WTC11 (cell line): Measurements from ENCODE around the gene CAB39L. TPM values are rescaled to one million over a fixed set of nuclear protein-coding genes. Genes with fewer than 3 reads are reported as not detected.

ENCODE experiments used
- ATAC-seq: fragments of 200-7000 bp; cut with Tn5 transposase; 2 replicates; pipeline ENCODE4 v1.10.0; 2021; ENCODE audit warnings: mild to moderate bottlenecking, moderate library complexity
- CTCF ChIA-PET: fragments of 300-600 bp; sonication (Branson Sonifier 250); formaldehyde crosslinking; loops from one replicate; lab custom pipeline; 2021; ENCODE audit warnings: antibody characterized with exemption; lab: Charles Lee
- POLR2A ChIA-PET: fragments of 350-600 bp; sonication (Branson Sonifier 250); formaldehyde crosslinking; loops from one replicate; lab custom pipeline; 2021; ENCODE audit warnings: antibody characterized with exemption; lab: Charles Lee
- DNase-seq: peaks from one replicate; pipeline ENCODE4 v3.0.0; 2021; ENCODE audit warnings: low spot score
- H3K27ac Mint-ChIP-seq: 2 replicates; pipeline ENCODE4 v1.8.0; 2021; ENCODE audit warnings: mixed read lengths
- H3K27me3 Mint-ChIP-seq: 2 replicates; pipeline ENCODE4 v1.8.0; 2021; ENCODE audit warnings: low read depth, mild to moderate bottlenecking, moderate library complexity, mixed read lengths
- H3K36me3 Mint-ChIP-seq: 2 replicates; pipeline ENCODE4 v1.8.0; 2021; ENCODE audit warnings: mixed read lengths
- H3K4me1 Mint-ChIP-seq: 2 replicates; pipeline ENCODE4 v1.8.0; 2022; ENCODE audit warnings: mixed read lengths
- H3K4me3 Mint-ChIP-seq: 2 replicates; pipeline ENCODE4 v1.8.0; 2021; ENCODE audit warnings: mild to moderate bottlenecking, moderate library complexity, mixed read lengths
- H3K9me3 Mint-ChIP-seq: 2 replicates; pipeline ENCODE4 v1.8.0; 2021; ENCODE audit warnings: mixed read lengths
- CBFB ChIP-seq: sonication (generic); formaldehyde crosslinking; IDR thresholded peaks from 2 replicates; pipeline ENCODE4 v1.8.1; 2022; ENCODE audit warnings: mild to moderate bottlenecking, low read depth, missing genetic modification reagents
- EMX1 ChIP-seq: fragments of 250-450 bp; sonication (Bioruptor Pico); IDR thresholded peaks from 2 replicates; pipeline ENCODE4 v1.8.0; 2021; ENCODE audit warnings: mild to moderate bottlenecking
- FOXK1 ChIP-seq: sonication (generic); formaldehyde crosslinking; IDR thresholded peaks from 2 replicates; pipeline ENCODE4 v1.8.0; 2022; ENCODE audit warnings: mild to moderate bottlenecking, moderate library complexity, missing genetic modification reagents
- FOXP1 ChIP-seq: sonication (generic); formaldehyde crosslinking; IDR thresholded peaks from 2 replicates; pipeline ENCODE4 v1.8.0; 2022; ENCODE audit warnings: missing genetic modification reagents, mild to moderate bottlenecking, moderate library complexity, borderline replicate concordance
- GRHL2 ChIP-seq: fragments of 250-450 bp; sonication (Bioruptor Pico); IDR thresholded peaks from 2 replicates; pipeline ENCODE4 v1.8.0; 2022; ENCODE audit warnings: mild to moderate bottlenecking, moderate library complexity; ENCODE audit not compliant: insufficient replicate concordance, severe bottlenecking
- JUN ChIP-seq: sonication (generic); formaldehyde crosslinking; IDR thresholded peaks from 2 replicates; pipeline ENCODE4 v1.8.0; 2023; ENCODE audit warnings: mild to moderate bottlenecking, missing genetic modification reagents
- KAT7 ChIP-seq: sonication (generic); formaldehyde crosslinking; IDR thresholded peaks from 2 replicates; pipeline ENCODE4 v1.8.1; 2023; ENCODE audit warnings: missing genetic modification reagents, mild to moderate bottlenecking, borderline replicate concordance
- MXD4 ChIP-seq: fragments of 250-450 bp; sonication (Bioruptor Pico); IDR thresholded peaks from 2 replicates; pipeline ENCODE4 v1.8.0; 2021; ENCODE audit warnings: mild to moderate bottlenecking, moderate library complexity, borderline replicate concordance
- MYBL2 ChIP-seq: sonication (generic); formaldehyde crosslinking; IDR thresholded peaks from 2 replicates; pipeline ENCODE4 v1.8.1; 2023; ENCODE audit warnings: mild to moderate bottlenecking, moderate library complexity, missing genetic modification reagents
- NFATC4 ChIP-seq: fragments of 250-450 bp; sonication (Bioruptor Pico); IDR thresholded peaks from 2 replicates; pipeline ENCODE4 v1.9.0; 2021; ENCODE audit warnings: mild to moderate bottlenecking
- OVOL2 ChIP-seq: fragments of 250-450 bp; sonication (Bioruptor Pico); IDR thresholded peaks from 2 replicates; pipeline ENCODE4 v1.9.0; 2021; ENCODE audit warnings: mild to moderate bottlenecking, borderline replicate concordance
- RELA ChIP-seq: sonication (generic); formaldehyde crosslinking; IDR thresholded peaks from 2 replicates; pipeline ENCODE4 v1.8.1; 2022; ENCODE audit warnings: missing genetic modification reagents, mild to moderate bottlenecking, borderline replicate concordance
- SOX15 ChIP-seq: fragments of 250-450 bp; sonication (Bioruptor Pico); IDR thresholded peaks from 2 replicates; pipeline ENCODE4 v1.9.0; 2021; ENCODE audit warnings: mild to moderate bottlenecking
- TEAD1 ChIP-seq: sonication (generic); formaldehyde crosslinking; IDR thresholded peaks from 2 replicates; pipeline ENCODE4 v1.8.0; 2022; ENCODE audit warnings: mild to moderate bottlenecking, missing genetic modification reagents
- ZNF121 ChIP-seq: sonication (generic); formaldehyde crosslinking; IDR thresholded peaks from 2 replicates; pipeline ENCODE4 v1.8.0; 2023; ENCODE audit warnings: missing genetic modification reagents
- ZNF219 ChIP-seq: sonication (generic); formaldehyde crosslinking; IDR thresholded peaks from 2 replicates; pipeline ENCODE4 v1.8.0; 2023; ENCODE audit warnings: missing genetic modification reagents, mild to moderate bottlenecking, borderline replicate concordance
- ZNF263 ChIP-seq: sonication (generic); formaldehyde crosslinking; IDR thresholded peaks from 2 replicates; pipeline ENCODE4 v1.8.1; 2022; ENCODE audit warnings: low read depth, mild to moderate bottlenecking, moderate library complexity, missing genetic modification reagents
- ZNF423 ChIP-seq: fragments of 250-450 bp; sonication (Bioruptor Pico); IDR thresholded peaks from 2 replicates; pipeline ENCODE4 v2.1.2; 2022; ENCODE audit warnings: mild to moderate bottlenecking, moderate library complexity
- ZNF671 ChIP-seq: fragments of 250-450 bp; sonication (Bioruptor Pico); IDR thresholded peaks from 2 replicates; pipeline ENCODE4 v1.8.0; 2021; ENCODE audit warnings: mild to moderate bottlenecking
- total RNA-seq: library from RNA; stranded (reverse); gene quantifications from 3 replicates; pipeline ENCODE4 v1.2.3, GENCODE V29; 2021
- TF ChIP-seq, protein P1 (sequence below): sonication (generic); formaldehyde crosslinking; IDR thresholded peaks from 2 replicates; pipeline ENCODE4 v1.8.1; 2022; ENCODE audit warnings: mild to moderate bottlenecking, missing genetic modification reagents, moderate library complexity, borderline replicate concordance
- TF ChIP-seq, protein P2 (sequence below): sonication (generic); formaldehyde crosslinking; conservative IDR thresholded peaks from 2 replicates; pipeline ENCODE4 v1.8.1; 2023; ENCODE audit warnings: mild to moderate bottlenecking, low read depth, missing genetic modification reagents, moderate library complexity
- TF ChIP-seq, protein P3 (sequence below): sonication (generic); formaldehyde crosslinking; IDR thresholded peaks from 2 replicates; pipeline ENCODE4 v1.8.0; 2022; ENCODE audit warnings: mild to moderate bottlenecking, missing genetic modification reagents
- TF ChIP-seq, protein P4 (sequence below): sonication (generic); formaldehyde crosslinking; IDR thresholded peaks from 2 replicates; pipeline ENCODE4 v1.8.1; 2022; ENCODE audit warnings: missing genetic modification reagents, borderline replicate concordance
- TF ChIP-seq, protein P5 (sequence below): sonication (generic); formaldehyde crosslinking; IDR thresholded peaks from 2 replicates; pipeline ENCODE4 v1.8.1; 2022; ENCODE audit warnings: low read depth, mild to moderate bottlenecking, moderate library complexity, missing genetic modification reagents, borderline replicate concordance
- TF ChIP-seq, protein P6 (sequence below): fragments of 250-450 bp; sonication (Bioruptor Pico); IDR thresholded peaks from 2 replicates; pipeline ENCODE4 v1.9.0; 2021; ENCODE audit warnings: mild to moderate bottlenecking

Gene CAB39L
- total RNA-seq, 1 experiment from 2014 or later: 3.3 TPM

DNA sequence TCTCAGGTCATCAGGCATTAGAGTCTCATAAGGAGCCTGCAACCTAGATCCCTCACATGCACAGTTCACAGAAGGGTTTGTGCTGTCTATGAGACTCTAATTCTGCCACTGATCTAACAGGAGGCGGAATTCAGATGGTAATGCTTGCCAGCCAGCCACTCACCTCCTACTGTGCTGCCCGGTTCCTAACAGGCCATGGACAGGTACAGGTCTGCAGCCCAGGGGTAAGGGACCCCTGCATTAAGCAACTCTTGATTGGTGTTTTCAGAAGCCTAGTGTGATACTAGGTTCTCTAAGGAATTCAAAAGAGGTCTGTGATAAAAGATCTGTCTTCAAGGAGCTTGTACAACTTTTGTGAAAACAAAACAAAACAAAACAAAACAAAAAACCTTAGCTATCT is 31.1 kb downstream of the CAB39L start:
- Mint-ChIP-seq H3K27ac (no peak overlapping the region), H3K9me3 (no peaks in the 10 kb centered on the region), H3K27me3 (peaks cover 87% of the 10 kb centered on the region), H3K4me3 (no peak overlapping the region), H3K36me3 (no peaks in the 10 kb centered on the region), H3K4me1 (peaks cover 19% of the 10 kb centered on the region)
- peak; percentile 93 for ATAC-seq
- CTCF ChIA-PET: no interaction called here
- TF ChIP-seq, protein P1, sequence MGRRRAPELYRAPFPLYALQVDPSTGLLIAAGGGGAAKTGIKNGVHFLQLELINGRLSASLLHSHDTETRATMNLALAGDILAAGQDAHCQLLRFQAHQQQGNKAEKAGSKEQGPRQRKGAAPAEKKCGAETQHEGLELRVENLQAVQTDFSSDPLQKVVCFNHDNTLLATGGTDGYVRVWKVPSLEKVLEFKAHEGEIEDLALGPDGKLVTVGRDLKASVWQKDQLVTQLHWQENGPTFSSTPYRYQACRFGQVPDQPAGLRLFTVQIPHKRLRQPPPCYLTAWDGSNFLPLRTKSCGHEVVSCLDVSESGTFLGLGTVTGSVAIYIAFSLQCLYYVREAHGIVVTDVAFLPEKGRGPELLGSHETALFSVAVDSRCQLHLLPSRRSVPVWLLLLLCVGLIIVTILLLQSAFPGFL (CRISPR knock-in tag): no peak
- peak; percentile 29; the same call in 1 of the 2 replicates for TF ChIP-seq TEAD1 (CRISPR knock-in tag)
- 0 out of 2 replicates have a peak, but pooled peaks have one; percentile 51 for TF ChIP-seq ZNF121 (CRISPR knock-in tag)
- DNase-seq: peak; percentile 38
- POLR2A ChIA-PET: no interaction called here

DNA sequence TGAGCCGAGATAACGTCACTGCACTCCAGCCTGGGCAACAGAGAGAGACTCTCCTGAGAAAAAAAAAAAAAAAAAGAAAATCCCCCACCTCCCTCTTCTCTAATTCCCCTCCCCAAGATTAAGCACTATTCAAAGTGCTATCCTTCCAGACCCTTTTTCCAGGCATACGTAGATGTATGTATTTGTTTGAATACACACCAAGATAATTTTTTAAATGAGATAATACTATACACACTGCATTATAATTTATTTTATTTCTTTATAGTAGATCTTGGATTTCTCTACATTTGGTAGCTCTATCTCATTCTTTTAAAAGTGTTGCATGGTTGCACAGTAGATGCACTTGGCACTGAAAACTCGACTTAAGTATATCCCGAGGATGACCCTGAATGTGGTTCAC is 32.5 kb downstream of the CAB39L start:
- no peak for TF ChIP-seq ZNF263 (CRISPR knock-in tag)
- TF ChIP-seq KAT7 (CRISPR knock-in tag): no peak
- no peak for TF ChIP-seq ZNF219 (CRISPR knock-in tag)
- TF ChIP-seq FOXK1 (CRISPR knock-in tag): no peak
- no peak for TF ChIP-seq ZNF671 (CRISPR knock-in tag)
- TF ChIP-seq, all 79 proteins: peak for 0
- ATAC-seq (no peak), DNase-seq (no peak)
- Mint-ChIP-seq H3K4me1 (peaks cover 19% of the 10 kb centered on the region), H3K27ac (no peak overlapping the region), H3K9me3 (no peaks in the 10 kb centered on the region), H3K27me3 (peaks cover 76% of the 10 kb centered on the region), H3K36me3 (no peaks in the 10 kb centered on the region), H3K4me3 (no peak overlapping the region)
- CTCF ChIA-PET: no interaction called here
- POLR2A ChIA-PET: no interaction called here

DNA sequence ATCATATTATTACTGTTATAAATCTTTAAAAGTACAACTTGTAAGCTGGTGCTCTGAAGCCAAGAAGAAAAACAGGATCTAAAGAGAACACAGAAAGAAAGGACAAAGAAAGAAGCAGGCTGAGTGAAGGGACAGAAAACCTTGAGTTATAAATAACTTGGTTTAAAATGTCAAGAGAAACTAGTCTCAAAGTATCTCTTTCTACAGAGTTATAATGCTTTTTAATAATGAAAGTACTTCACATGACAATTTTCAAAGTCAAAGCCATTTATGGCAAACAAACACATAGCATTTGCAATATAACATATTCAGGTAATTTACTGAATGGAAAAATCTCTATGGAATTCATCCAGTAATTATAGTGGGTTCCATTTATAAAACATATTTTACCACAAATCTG is 33.4 kb downstream of the CAB39L start:
- Mint-ChIP-seq H3K27ac (no peak overlapping the region), H3K9me3 (no peaks in the 10 kb centered on the region), H3K4me1 (peaks cover 19% of the 10 kb centered on the region), H3K27me3 (peaks cover 67% of the 10 kb centered on the region), H3K4me3 (no peak overlapping the region), H3K36me3 (no peaks in the 10 kb centered on the region)
- DNase-seq: no peak
- TF ChIP-seq GRHL2 (no peak), MYBL2 (CRISPR knock-in tag) (no peak), RELA (CRISPR knock-in tag) (no peak), FOXK1 (CRISPR knock-in tag) (no peak), ZNF423 (no peak), MXD4 (CRISPR knock-in tag) (no peak), FOXP1 (CRISPR knock-in tag) (no peak), SOX15 (CRISPR knock-in tag) (no peak), JUN (CRISPR knock-in tag) (no peak), NFATC4 (CRISPR knock-in tag) (no peak), OVOL2 (CRISPR knock-in tag) (no peak), KAT7 (CRISPR knock-in tag) (no peak), EMX1 (CRISPR knock-in tag) (no peak), CBFB (no peak), ZNF263 (CRISPR knock-in tag) (no peak)
- TF ChIP-seq, protein P2, sequence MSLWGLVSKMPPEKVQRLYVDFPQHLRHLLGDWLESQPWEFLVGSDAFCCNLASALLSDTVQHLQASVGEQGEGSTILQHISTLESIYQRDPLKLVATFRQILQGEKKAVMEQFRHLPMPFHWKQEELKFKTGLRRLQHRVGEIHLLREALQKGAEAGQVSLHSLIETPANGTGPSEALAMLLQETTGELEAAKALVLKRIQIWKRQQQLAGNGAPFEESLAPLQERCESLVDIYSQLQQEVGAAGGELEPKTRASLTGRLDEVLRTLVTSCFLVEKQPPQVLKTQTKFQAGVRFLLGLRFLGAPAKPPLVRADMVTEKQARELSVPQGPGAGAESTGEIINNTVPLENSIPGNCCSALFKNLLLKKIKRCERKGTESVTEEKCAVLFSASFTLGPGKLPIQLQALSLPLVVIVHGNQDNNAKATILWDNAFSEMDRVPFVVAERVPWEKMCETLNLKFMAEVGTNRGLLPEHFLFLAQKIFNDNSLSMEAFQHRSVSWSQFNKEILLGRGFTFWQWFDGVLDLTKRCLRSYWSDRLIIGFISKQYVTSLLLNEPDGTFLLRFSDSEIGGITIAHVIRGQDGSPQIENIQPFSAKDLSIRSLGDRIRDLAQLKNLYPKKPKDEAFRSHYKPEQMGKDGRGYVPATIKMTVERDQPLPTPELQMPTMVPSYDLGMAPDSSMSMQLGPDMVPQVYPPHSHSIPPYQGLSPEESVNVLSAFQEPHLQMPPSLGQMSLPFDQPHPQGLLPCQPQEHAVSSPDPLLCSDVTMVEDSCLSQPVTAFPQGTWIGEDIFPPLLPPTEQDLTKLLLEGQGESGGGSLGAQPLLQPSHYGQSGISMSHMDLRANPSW (CRISPR knock-in tag): no peak
- TF ChIP-seq, protein P3, sequence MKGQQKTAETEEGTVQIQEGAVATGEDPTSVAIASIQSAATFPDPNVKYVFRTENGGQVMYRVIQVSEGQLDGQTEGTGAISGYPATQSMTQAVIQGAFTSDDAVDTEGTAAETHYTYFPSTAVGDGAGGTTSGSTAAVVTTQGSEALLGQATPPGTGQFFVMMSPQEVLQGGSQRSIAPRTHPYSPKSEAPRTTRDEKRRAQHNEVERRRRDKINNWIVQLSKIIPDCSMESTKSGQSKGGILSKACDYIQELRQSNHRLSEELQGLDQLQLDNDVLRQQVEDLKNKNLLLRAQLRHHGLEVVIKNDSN (CRISPR knock-in tag): no peak
- TF ChIP-seq, protein P4, sequence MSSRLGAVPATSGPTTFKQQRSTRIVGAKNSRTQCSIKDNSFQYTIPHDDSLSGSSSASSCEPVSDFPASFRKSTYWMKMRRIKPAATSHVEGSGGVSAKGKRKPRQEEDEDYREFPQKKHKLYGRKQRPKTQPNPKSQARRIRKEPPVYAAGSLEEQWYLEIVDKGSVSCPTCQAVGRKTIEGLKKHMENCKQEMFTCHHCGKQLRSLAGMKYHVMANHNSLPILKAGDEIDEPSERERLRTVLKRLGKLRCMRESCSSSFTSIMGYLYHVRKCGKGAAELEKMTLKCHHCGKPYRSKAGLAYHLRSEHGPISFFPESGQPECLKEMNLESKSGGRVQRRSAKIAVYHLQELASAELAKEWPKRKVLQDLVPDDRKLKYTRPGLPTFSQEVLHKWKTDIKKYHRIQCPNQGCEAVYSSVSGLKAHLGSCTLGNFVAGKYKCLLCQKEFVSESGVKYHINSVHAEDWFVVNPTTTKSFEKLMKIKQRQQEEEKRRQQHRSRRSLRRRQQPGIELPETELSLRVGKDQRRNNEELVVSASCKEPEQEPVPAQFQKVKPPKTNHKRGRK (CRISPR knock-in tag): no peak
- TF ChIP-seq, protein P5, sequence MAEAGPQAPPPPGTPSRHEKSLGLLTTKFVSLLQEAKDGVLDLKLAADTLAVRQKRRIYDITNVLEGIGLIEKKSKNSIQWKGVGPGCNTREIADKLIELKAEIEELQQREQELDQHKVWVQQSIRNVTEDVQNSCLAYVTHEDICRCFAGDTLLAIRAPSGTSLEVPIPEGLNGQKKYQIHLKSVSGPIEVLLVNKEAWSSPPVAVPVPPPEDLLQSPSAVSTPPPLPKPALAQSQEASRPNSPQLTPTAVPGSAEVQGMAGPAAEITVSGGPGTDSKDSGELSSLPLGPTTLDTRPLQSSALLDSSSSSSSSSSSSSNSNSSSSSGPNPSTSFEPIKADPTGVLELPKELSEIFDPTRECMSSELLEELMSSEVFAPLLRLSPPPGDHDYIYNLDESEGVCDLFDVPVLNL (CRISPR knock-in tag): no peak
- TF ChIP-seq, protein P6, sequence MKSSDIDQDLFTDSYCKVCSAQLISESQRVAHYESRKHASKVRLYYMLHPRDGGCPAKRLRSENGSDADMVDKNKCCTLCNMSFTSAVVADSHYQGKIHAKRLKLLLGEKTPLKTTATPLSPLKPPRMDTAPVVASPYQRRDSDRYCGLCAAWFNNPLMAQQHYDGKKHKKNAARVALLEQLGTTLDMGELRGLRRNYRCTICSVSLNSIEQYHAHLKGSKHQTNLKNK (CRISPR knock-in tag): no peak
- no peak for ATAC-seq
- CTCF ChIA-PET: no interaction called here
- POLR2A ChIA-PET: no interaction called here
